ENCODE measurements around the gene THAP7. TPM values are rescaled to one million over a fixed set of nuclear protein-coding genes. Genes with fewer than 3 reads are reported as not detected.

Gene THAP7
- total RNA-seq, 1 donor from 2014 or later: 18.0 TPM

- DNase-seq: no peak
- no peak for ATAC-seq
- intact Hi-C loops (cut with micrococcal nuclease): no loop called here
Measured at GRCh38 chr22:20996598-20997535, 5.1 kb downstream of the THAP7 start.

- DNase-seq: no peak
- intact Hi-C loops (cut with micrococcal nuclease): no loop called here
- no peak for ATAC-seq
Measured at GRCh38 chr22:20996031-20996410, 5.9 kb downstream of the THAP7 start.

GRCh38 chr22:20995329-20996030 lies 6.4 kb downstream of the THAP7 start:
- intact Hi-C loops (cut with micrococcal nuclease): no loop called here
- ATAC-seq (no peak), DNase-seq (no peak)

- DNase-seq: no peak
- intact Hi-C loops (cut with micrococcal nuclease): no loop called here
- no peak for ATAC-seq
Measured at GRCh38 chr22:20994902-20995241, 7.0 kb downstream of the THAP7 start.

GRCh38 chr22:20994128-20994901 lies 7.6 kb downstream of the THAP7 start:
- DNase-seq (no peak), ATAC-seq (no peak)
- intact Hi-C loops (cut with micrococcal nuclease): no loop called here

GRCh38 chr22:20993304-20994127 lies 8.4 kb downstream of the THAP7 start:
- ATAC-seq: no peak
- no peak for DNase-seq
- intact Hi-C loops (cut with micrococcal nuclease): no loop called here

- ATAC-seq (no peak), DNase-seq (no peak)
- intact Hi-C loops (cut with micrococcal nuclease): no loop called here
Measured at GRCh38 chr22:20992456-20993303, 9.2 kb downstream of the THAP7 start.

- no peak for ATAC-seq
- DNase-seq: no peak
- intact Hi-C loops (cut with micrococcal nuclease): no loop called here
Measured at GRCh38 chr22:20992056-20992442, 9.9 kb downstream of the THAP7 start.

GRCh38 chr22:20991252-20992055 lies 10.5 kb downstream of the THAP7 start:
- intact Hi-C loops (cut with micrococcal nuclease): no loop called here
- ATAC-seq: no peak
- DNase-seq: no peak

- intact Hi-C loops (cut with micrococcal nuclease): no loop called here
- ATAC-seq (no peak), DNase-seq (no peak)
Measured at GRCh38 chr22:20990184-20991180, 11.4 kb downstream of the THAP7 start.

GRCh38 chr22:20989323-20990138 lies 12.4 kb downstream of the THAP7 start:
- no peak for ATAC-seq
- intact Hi-C loops (cut with micrococcal nuclease): loop anchor here (10.0 kb wide), 1 partner anchor 75 kb away; the partner anchor contains the start of gene CRKL

GRCh38 chr22:20988573-20989322 lies 13.2 kb downstream of the THAP7 start:
- ATAC-seq: no peak
- intact Hi-C loops (cut with micrococcal nuclease): loop anchor here (10.0 kb wide), 1 partner anchor 74 kb away; the partner anchor contains the start of gene CRKL

More at GRCh38 chr22:20989323-20990138, 12.4 kb downstream of the THAP7 start:
- no peak for DNase-seq

GRCh38 chr22:20987375-20987774 lies 14.5 kb downstream of the THAP7 start:
- intact Hi-C loops (cut with micrococcal nuclease): loop anchor here (10.0 kb wide), 1 partner anchor 73 kb away; the partner anchor contains the start of gene CRKL
- DNase-seq (no peak), ATAC-seq (no peak)

More at GRCh38 chr22:20988573-20989322, 13.2 kb downstream of the THAP7 start:
- DNase-seq: no peak

- DNase-seq (no peak), ATAC-seq (no peak)
- intact Hi-C loops (cut with micrococcal nuclease): loop anchor here (10.0 kb wide), 1 partner anchor 72 kb away; the partner anchor contains the start of gene CRKL
Measured at GRCh38 chr22:20986365-20986764, 15.6 kb downstream of the THAP7 start.

Measured in left ventricle myocardium superior (tissue), 1 donor.